Loucy (cell line): ENCODE data around the gene CABP4.
"Not testable (repeated sequence)": the region's sequence is repeated elsewhere in the genome, so short reads cannot be mapped to it uniquely, and the experiment has no call there.

Experiments
- H2AFZ ChIP-seq: fragments of 200-600 bp; sonication (generic); 2 replicates; pipeline ENCODE4 v1.6.0; 2016; ENCODE audit warnings: antibody characterized with exemption, mild to moderate bottlenecking, low read length, moderate library complexity
- H3F3A ChIP-seq: fragments of 200-600 bp; 2 replicates; pipeline ENCODE4 v1.6.0; 2016; ENCODE audit warnings: antibody characterized with exemption, low read depth, mild to moderate bottlenecking
- H3K27me3 ChIP-seq: fragments of 200-600 bp; sonication (generic); 2 replicates; pipeline ENCODE4 v1.6.1; 2014; ENCODE audit warnings: low read length, mild to moderate bottlenecking; ENCODE audit not compliant: insufficient read depth, poor library complexity, severe bottlenecking
- H3K36me3 ChIP-seq: fragments of 200-600 bp; sonication (generic); 2 replicates; pipeline ENCODE4 v1.6.1; 2016; ENCODE audit warnings: low read length; ENCODE audit not compliant: insufficient read depth
- H3K4me1 ChIP-seq: fragments of 200-600 bp; sonication (generic); 2 replicates; pipeline ENCODE4 v1.5.1; 2014; ENCODE audit warnings: low read length, mild to moderate bottlenecking; ENCODE audit not compliant: insufficient read depth, poor library complexity, severe bottlenecking
- H3K4me2 ChIP-seq: fragments of 200-600 bp; sonication (generic); 2 replicates; pipeline ENCODE4 v1.6.0; 2014; ENCODE audit warnings: antibody characterized with exemption, low read length, low read depth, mild to moderate bottlenecking; ENCODE audit not compliant: poor library complexity, severe bottlenecking
- H3K4me3 ChIP-seq: fragments of 200-600 bp; sonication (generic); 2 replicates; pipeline ENCODE4 v1.5.1; 2014; ENCODE audit warnings: low read length, mild to moderate bottlenecking, mixed read lengths; ENCODE audit not compliant: poor library complexity, severe bottlenecking
- H3K79me2 ChIP-seq: fragments of 200-600 bp; sonication (generic); 2 replicates; pipeline ENCODE4 v1.6.1; 2014; ENCODE audit warnings: low read length; ENCODE audit not compliant: insufficient read depth
- H3K9ac ChIP-seq: fragments of 200-600 bp; sonication (generic); 2 replicates; pipeline ENCODE4 v1.6.0; 2014; ENCODE audit warnings: mild to moderate bottlenecking, low read depth, low read length, moderate library complexity; ENCODE audit not compliant: poor library complexity, severe bottlenecking
- H3K9me2 ChIP-seq: fragments of 200-600 bp; sonication (generic); replicated peaks from 2 replicates; pipeline ENCODE4 v1.6.1; 2016; ENCODE audit warnings: low read depth, low read length, mixed read lengths
- H3K9me3 ChIP-seq: fragments of 200-600 bp; sonication (generic); 2 replicates; pipeline ENCODE4 v1.6.1; 2014; ENCODE audit warnings: mild to moderate bottlenecking, antibody characterized with exemption, low read length, low read depth; ENCODE audit not compliant: insufficient read depth
- H4K20me1 ChIP-seq: fragments of 200-600 bp; sonication (generic); 2 replicates; pipeline ENCODE4 v1.6.0; 2014; ENCODE audit warnings: antibody characterized with exemption, low read length, mild to moderate bottlenecking; ENCODE audit not compliant: insufficient read depth, poor library complexity, severe bottlenecking
- CTCF ChIP-seq: fragments of 200-600 bp; sonication (generic); conservative IDR thresholded peaks from 2 replicates; pipeline ENCODE4 v1.5.1; 2014; ENCODE audit warnings: mild to moderate bottlenecking, antibody characterized with exemption, low read length
- EZH2phosphoT487 ChIP-seq: fragments of 200-600 bp; IDR thresholded peaks from 2 replicates; pipeline ENCODE4 v1.6.1; 2018; ENCODE audit warnings: antibody characterized with exemption, mild to moderate bottlenecking, moderate library complexity, borderline replicate concordance

The CABP4 gene

GRCh38 chr11:67482827-67483798, 28.0 kb downstream of the CABP4 start, which contains the start of gene AIP:
Gene AIP, plus strand, starts transcription at chr11:67483026. Its CDS starts 133 bp downstream, at chr11:67483159.
- peak within 1 kb of the TSS; percentile 96 for H3K4me2 ChIP-seq
- H3K4me1 ChIP-seq: peaks cover 30% of the 10 kb centered on the region
- H3K79me2 ChIP-seq: peaks cover 42% of the 10 kb centered on the region
- H2AFZ ChIP-seq: peak within 1 kb of the TSS; percentile 88
- H3K9me2 ChIP-seq: no peaks in the 10 kb centered on the region
- peak within 1 kb of the TSS; percentile 94 for H3K9ac ChIP-seq
- peaks cover 7% of the 10 kb centered on the region; the same call in 1 of the 2 replicates for H3K36me3 ChIP-seq
- H3F3A ChIP-seq: no peaks in the 10 kb centered on the region
- no peaks in the 10 kb centered on the region for H3K9me3 ChIP-seq
- peak within 1 kb of the TSS; percentile 82 for H3K4me3 ChIP-seq
- peaks cover 14% of the 10 kb centered on the region for H4K20me1 ChIP-seq
- no peaks in the 10 kb centered on the region for H3K27me3 ChIP-seq
- no peak for TF ChIP-seq EZH2phosphoT487
- TF ChIP-seq CTCF: no peak

- Histone ChIP-seq H3F3A (no peaks in the 10 kb centered on the region), H3K4me1 (peaks cover 30% of the 10 kb centered on the region), H3K9ac (peak overlapping the region; percentile 94), H4K20me1 (peaks cover 14% of the 10 kb centered on the region), H3K4me3 (peak overlapping the region; percentile 82), H3K36me3 (peaks cover 8% of the 10 kb centered on the region; the same call in 1 of the 2 replicates), H3K27me3 (no peaks in the 10 kb centered on the region), H3K9me3 (no peaks in the 10 kb centered on the region), H3K79me2 (peaks cover 42% of the 10 kb centered on the region), H2AFZ (no peak overlapping the region), H3K9me2 (no peaks in the 10 kb centered on the region), H3K4me2 (peak overlapping the region; percentile 96)
- no peak for TF ChIP-seq EZH2phosphoT487
- TF ChIP-seq CTCF: no peak
Measured at GRCh38 chr11:67483831-67484665, 28.9 kb downstream of the CABP4 start.

GRCh38 chr11:67484847-67485311, 29.7 kb downstream of the CABP4 start:
- H3K9ac ChIP-seq: peak overlapping the region; percentile 94
- H3F3A ChIP-seq: no peaks in the 10 kb centered on the region
- H3K9me2 ChIP-seq: no peaks in the 10 kb centered on the region
- peak overlapping the region; percentile 96 for H3K4me2 ChIP-seq
- H3K4me1 ChIP-seq: peaks cover 30% of the 10 kb centered on the region
- H3K9me3 ChIP-seq: no peaks in the 10 kb centered on the region
- peaks cover 42% of the 10 kb centered on the region for H3K79me2 ChIP-seq
- TF ChIP-seq EZH2phosphoT487 (no peak), CTCF (no peak)
- peaks cover 14% of the 10 kb centered on the region for H4K20me1 ChIP-seq
- no peaks in the 10 kb centered on the region for H3K27me3 ChIP-seq
- peaks cover 14% of the 10 kb centered on the region; the same call in 1 of the 2 replicates for H3K36me3 ChIP-seq
- H2AFZ ChIP-seq: no peak overlapping the region
- H3K4me3 ChIP-seq: peak overlapping the region; percentile 82

- not testable (repeated sequence) for H2AFZ ChIP-seq, H3K9me2 ChIP-seq, H3K27me3 ChIP-seq, H3F3A ChIP-seq, H3K9ac ChIP-seq, H3K9me3 ChIP-seq
- Histone ChIP-seq H3K4me2 (peak overlapping the region; percentile 70), H3K79me2 (peaks cover 42% of the 10 kb centered on the region), H3K36me3 (peaks cover 24% of the 10 kb centered on the region; the same call in 1 of the 2 replicates), H3K4me1 (peaks cover 30% of the 10 kb centered on the region), H3K4me3 (peak overlapping the region; percentile 50), H4K20me1 (peaks cover 14% of the 10 kb centered on the region)
Measured at GRCh38 chr11:67485873-67486361, 30.8 kb downstream of the CABP4 start.
